Mammary epithelial cell (primary cell): ENCODE data around the gene CCDC17.

Experiments used
- CTCF ChIP-seq, 2 donors: IDR thresholded peaks in 1 of 2; conservative IDR thresholded peaks in 1 of 2; 2 replicates each; pipeline ENCODE4 v1.5.1; 2011 to 2012; ENCODE audit warnings: inconsistent platforms in 2 of 2, low read length in 2 of 2, mild to moderate bottlenecking in 2 of 2, control low read depth in 1 of 2, low read depth in 1 of 2; ENCODE audit not compliant: insufficient read depth in 1 of 2; ENCODE audit errors: extremely low read depth in 1 of 2
- EZH2 ChIP-seq: IDR thresholded peaks from 2 replicates; pipeline ENCODE4 v1.6.1; 2012; ENCODE audit warnings: low read length, inconsistent platforms, borderline replicate concordance

GRCh38 chr1:45570631-45571030 is 53.2 kb downstream of the CCDC17 start:
- no peak for TF ChIP-seq CTCF (conservative IDR thresholded peaks at IDR 0.05 in 1 of 2, IDR thresholded peaks at IDR 0.05 in 1 of 2; ENCODE audit: extremely low read depth in 1 of 2, insufficient read depth in 1 of 2, low read depth in 1 of 2, low read length in 2 of 2)
- TF ChIP-seq EZH2: no peak
